HG03064 (cell line): ENCODE data around the gene SPEM3.

Experiments used
- ATAC-seq: cut with Tn5 transposase; IDR thresholded peaks from one replicate; pipeline ENCODE4 v1.9.1; 2021; ENCODE audit warnings: low read depth; ENCODE audit not compliant: unreplicated experiment

SPEM3 gene

GRCh38 chr17:7403727-7403976, 25.0 kb upstream of the SPEM3 start:
- no peak for ATAC-seq

- peak; percentile 81 for ATAC-seq
Observed at GRCh38 chr17:7403977-7404736, 24.5 kb upstream of the SPEM3 start, which contains the start of gene TMEM256. TSS of gene TMEM256 (minus strand) at chr17:7404097. CDS start at chr17:7404084, 13 bp downstream.

GRCh38 chr17:7404737-7405349, 23.8 kb upstream of the SPEM3 start:
- ATAC-seq = peak; percentile 14

GRCh38 chr17:7405350-7406234, 23.1 kb upstream of the SPEM3 start:
- ATAC-seq = no peak

GRCh38 chr17:7406235-7406825, 22.3 kb upstream of the SPEM3 start:
- no peak for ATAC-seq

- ATAC-seq = no peak
Observed at GRCh38 chr17:7407082-7407481, 21.6 kb upstream of the SPEM3 start.

- no peak for ATAC-seq
Observed at GRCh38 chr17:7407485-7408251, 21.0 kb upstream of the SPEM3 start, which contains the start of gene NLGN2. TSS of gene NLGN2 (plus strand) at chr17:7407845. CDS start at chr17:7408256, 411 bp downstream.

- no peak for ATAC-seq
Observed at GRCh38 chr17:7408252-7408727, 20.4 kb upstream of the SPEM3 start.

GRCh38 chr17:7408863-7409262, 19.8 kb upstream of the SPEM3 start:
- no peak for ATAC-seq

- no peak for ATAC-seq
Observed at GRCh38 chr17:7409716-7410115, 18.9 kb upstream of the SPEM3 start.

GRCh38 chr17:7410634-7411426, 17.8 kb upstream of the SPEM3 start:
- ATAC-seq = no peak

GRCh38 chr17:7411427-7411750, 17.3 kb upstream of the SPEM3 start:
- ATAC-seq = no peak

GRCh38 chr17:7413346-7413985, 15.2 kb upstream of the SPEM3 start:
- no peak for ATAC-seq

- no peak for ATAC-seq
Observed at GRCh38 chr17:7414837-7415236, 13.8 kb upstream of the SPEM3 start.

GRCh38 chr17:7415784-7416183, 12.9 kb upstream of the SPEM3 start:
- ATAC-seq = no peak

- ATAC-seq = no peak
Observed at GRCh38 chr17:7416323-7416722, 12.3 kb upstream of the SPEM3 start.

GRCh38 chr17:7417056-7417655, 11.5 kb upstream of the SPEM3 start:
- ATAC-seq = no peak

GRCh38 chr17:7418472-7419152, 10.0 kb upstream of the SPEM3 start:
- ATAC-seq = no peak
